ENCODE measurements around the gene MDGA2. TPM values are rescaled to one million over a fixed set of nuclear protein-coding genes. Genes with fewer than 3 reads are reported as not detected.

MDGA2 gene
- total RNA-seq, 2 experiments from 2014 or later: not detected

GRCh38 chr14:47526591-47527244 is 148.7 kb downstream of the MDGA2 start:
- H3K36me3 Mint-ChIP-seq (ENCODE audit: low read depth): no peaks in the 10 kb centered on the region
- no peaks in the 10 kb centered on the region for H3K4me1 Mint-ChIP-seq
- H3K27me3 Mint-ChIP-seq: no peaks in the 10 kb centered on the region
- DNase-seq: no peak
- H3K9me3 Mint-ChIP-seq (ENCODE audit: low read depth): peaks cover 1% of the 10 kb centered on the region
- no peak overlapping the region for H3K27ac Mint-ChIP-seq
- H3K4me3 Mint-ChIP-seq: no peak overlapping the region
- POLR2A ChIA-PET: no interaction called here
- intact Hi-C loops (cut with DNase I, micrococcal nuclease): no loop called here
- ATAC-seq: no peak
- CTCF ChIA-PET: no interaction called here

- ATAC-seq: no peak
- no peak overlapping the region for H3K27ac Mint-ChIP-seq
- CTCF ChIA-PET: interaction anchor here (0.7 kb wide), 1 partner anchor 12 kb away, joined by 3 read pairs; no protein-coding TSS in a partner anchor
- no peaks in the 10 kb centered on the region for H3K27me3 Mint-ChIP-seq
- H3K4me1 Mint-ChIP-seq: no peaks in the 10 kb centered on the region
- no peak overlapping the region for H3K4me3 Mint-ChIP-seq
- no peak for DNase-seq
- intact Hi-C loops (cut with DNase I, micrococcal nuclease): no loop called here
- POLR2A ChIA-PET: no interaction called here
- no peaks in the 10 kb centered on the region for H3K36me3 Mint-ChIP-seq (ENCODE audit: low read depth)
- H3K9me3 Mint-ChIP-seq (ENCODE audit: low read depth): peaks cover 1% of the 10 kb centered on the region
Measured at GRCh38 chr14:47524524-47524923, 150.9 kb downstream of the MDGA2 start.

GRCh38 chr14:47520382-47520781 is 155.0 kb downstream of the MDGA2 start:
- Mint-ChIP-seq H3K4me1 (no peaks in the 10 kb centered on the region), H3K27ac (no peak overlapping the region), H3K4me3 (no peak overlapping the region), H3K27me3 (no peaks in the 10 kb centered on the region), H3K36me3 (ENCODE audit: low read depth) (no peaks in the 10 kb centered on the region), H3K9me3 (ENCODE audit: low read depth) (peaks cover 1% of the 10 kb centered on the region)
- ChIA-PET POLR2A (no interaction called here), CTCF (interaction anchor here (0.7 kb wide), 1 partner anchor 9 kb away, joined by 3 read pairs; no protein-coding TSS in a partner anchor)
- DNase-seq (no peak), ATAC-seq (no peak)
- intact Hi-C loops (cut with DNase I, micrococcal nuclease): no loop called here

GRCh38 chr14:47511829-47512228 is 163.6 kb downstream of the MDGA2 start:
- Mint-ChIP-seq H3K9me3 (ENCODE audit: low read depth) (peaks cover 5% of the 10 kb centered on the region), H3K27ac (no peak overlapping the region), H3K4me3 (no peak overlapping the region), H3K4me1 (no peaks in the 10 kb centered on the region), H3K27me3 (no peaks in the 10 kb centered on the region), H3K36me3 (ENCODE audit: low read depth) (no peaks in the 10 kb centered on the region)
- intact Hi-C loops (cut with DNase I, micrococcal nuclease): no loop called here
- ChIA-PET CTCF (interaction anchor here (0.6 to 0.7 kb wide), 2 partner anchors 8 to 13 kb away, joined by 3 read pairs; no protein-coding TSS in a partner anchor), POLR2A (no interaction called here)
- ATAC-seq (no peak), DNase-seq (no peak)

- CTCF ChIA-PET: no interaction called here
- DNase-seq: no peak
- Mint-ChIP-seq H3K4me1 (no peaks in the 10 kb centered on the region), H3K4me3 (no peak overlapping the region), H3K27ac (no peak overlapping the region), H3K27me3 (no peaks in the 10 kb centered on the region), H3K36me3 (ENCODE audit: low read depth) (no peaks in the 10 kb centered on the region), H3K9me3 (ENCODE audit: low read depth) (peaks cover 5% of the 10 kb centered on the region)
- POLR2A ChIA-PET: no interaction called here
- no peak for ATAC-seq
- intact Hi-C loops (cut with DNase I, micrococcal nuclease): no loop called here
Measured at GRCh38 chr14:47509957-47510356, 165.4 kb downstream of the MDGA2 start.

GRCh38 chr14:47507861-47508260 is 167.5 kb downstream of the MDGA2 start:
- ChIA-PET CTCF (interaction anchor here (0.6 kb wide), 1 partner anchor 1973 kb away, joined by 3 read pairs; no protein-coding TSS in a partner anchor), POLR2A (no interaction called here)
- no peak for DNase-seq
- no peak for ATAC-seq
- intact Hi-C loops (cut with DNase I, micrococcal nuclease): no loop called here
- Mint-ChIP-seq H3K36me3 (ENCODE audit: low read depth) (no peaks in the 10 kb centered on the region), H3K4me1 (no peaks in the 10 kb centered on the region), H3K4me3 (no peak overlapping the region), H3K27me3 (no peaks in the 10 kb centered on the region), H3K27ac (no peak overlapping the region), H3K9me3 (ENCODE audit: low read depth) (peaks cover 5% of the 10 kb centered on the region)

GRCh38 chr14:47500369-47500768 is 175.0 kb downstream of the MDGA2 start:
- ATAC-seq: no peak
- Mint-ChIP-seq H3K4me1 (no peaks in the 10 kb centered on the region), H3K4me3 (no peak overlapping the region), H3K27ac (no peak overlapping the region), H3K27me3 (no peaks in the 10 kb centered on the region), H3K9me3 (ENCODE audit: low read depth) (no peaks in the 10 kb centered on the region), H3K36me3 (ENCODE audit: low read depth) (no peaks in the 10 kb centered on the region)
- no peak for DNase-seq
- intact Hi-C loops (cut with DNase I, micrococcal nuclease): no loop called here
- CTCF ChIA-PET: no interaction called here
- POLR2A ChIA-PET: no interaction called here

GRCh38 chr14:47490766-47491165 is 184.6 kb downstream of the MDGA2 start:
- Mint-ChIP-seq H3K9me3 (ENCODE audit: low read depth) (peaks cover 5% of the 10 kb centered on the region), H3K27me3 (no peaks in the 10 kb centered on the region), H3K4me1 (no peaks in the 10 kb centered on the region), H3K27ac (no peak overlapping the region), H3K4me3 (no peak overlapping the region), H3K36me3 (ENCODE audit: low read depth) (no peaks in the 10 kb centered on the region)
- intact Hi-C loops (cut with DNase I, micrococcal nuclease): no loop called here
- ChIA-PET POLR2A (no interaction called here), CTCF (no interaction called here)
- DNase-seq (no peak), ATAC-seq (no peak)

- H3K36me3 Mint-ChIP-seq (ENCODE audit: low read depth): no peaks in the 10 kb centered on the region
- no peak overlapping the region for H3K4me3 Mint-ChIP-seq
- ATAC-seq (no peak), DNase-seq (no peak)
- no peaks in the 10 kb centered on the region for H3K4me1 Mint-ChIP-seq
- intact Hi-C loops (cut with DNase I, micrococcal nuclease): no loop called here
- ChIA-PET POLR2A (no interaction called here), CTCF (no interaction called here)
- no peak overlapping the region for H3K27ac Mint-ChIP-seq
- peaks cover 5% of the 10 kb centered on the region for H3K9me3 Mint-ChIP-seq (ENCODE audit: low read depth)
- no peaks in the 10 kb centered on the region for H3K27me3 Mint-ChIP-seq
Measured at GRCh38 chr14:47490353-47490752, 185.1 kb downstream of the MDGA2 start.

GRCh38 chr14:47485421-47485820 is 190.0 kb downstream of the MDGA2 start:
- Mint-ChIP-seq H3K9me3 (ENCODE audit: low read depth) (no peaks in the 10 kb centered on the region), H3K36me3 (ENCODE audit: low read depth) (no peaks in the 10 kb centered on the region), H3K27ac (no peak overlapping the region), H3K4me3 (no peak overlapping the region), H3K27me3 (no peaks in the 10 kb centered on the region), H3K4me1 (no peaks in the 10 kb centered on the region)
- ChIA-PET POLR2A (no interaction called here), CTCF (no interaction called here)
- ATAC-seq (no peak), DNase-seq (no peak)
- intact Hi-C loops (cut with DNase I, micrococcal nuclease): no loop called here

GRCh38 chr14:47483449-47483848 is 192.0 kb downstream of the MDGA2 start:
- POLR2A ChIA-PET: no interaction called here
- CTCF ChIA-PET: no interaction called here
- ATAC-seq: no peak
- Mint-ChIP-seq H3K36me3 (ENCODE audit: low read depth) (no peaks in the 10 kb centered on the region), H3K4me3 (no peak overlapping the region), H3K4me1 (no peaks in the 10 kb centered on the region), H3K27ac (no peak overlapping the region), H3K9me3 (ENCODE audit: low read depth) (no peaks in the 10 kb centered on the region), H3K27me3 (no peaks in the 10 kb centered on the region)
- intact Hi-C loops (cut with DNase I, micrococcal nuclease): no loop called here
- no peak for DNase-seq

- Mint-ChIP-seq H3K4me1 (no peaks in the 10 kb centered on the region), H3K36me3 (ENCODE audit: low read depth) (no peaks in the 10 kb centered on the region), H3K27me3 (no peaks in the 10 kb centered on the region), H3K9me3 (ENCODE audit: low read depth) (peaks cover 12% of the 10 kb centered on the region), H3K4me3 (no peak overlapping the region), H3K27ac (no peak overlapping the region)
- ATAC-seq (no peak), DNase-seq (no peak)
- intact Hi-C loops (cut with DNase I, micrococcal nuclease): no loop called here
- ChIA-PET POLR2A (no interaction called here), CTCF (no interaction called here)
Measured at GRCh38 chr14:47471075-47471474, 204.3 kb downstream of the MDGA2 start.

- intact Hi-C loops (cut with DNase I, micrococcal nuclease): no loop called here
- ChIA-PET POLR2A (no interaction called here), CTCF (interaction anchor here (0.9 kb wide), 1 partner anchor 10 kb away, joined by 4 read pairs; no protein-coding TSS in a partner anchor)
- no peak for DNase-seq
- peaks cover 3% of the 10 kb centered on the region for H3K9me3 Mint-ChIP-seq (ENCODE audit: low read depth)
- ATAC-seq: no peak
- no peak overlapping the region for H3K27ac Mint-ChIP-seq
- H3K27me3 Mint-ChIP-seq: no peaks in the 10 kb centered on the region
- H3K4me1 Mint-ChIP-seq: no peaks in the 10 kb centered on the region
- H3K4me3 Mint-ChIP-seq: no peak overlapping the region
- H3K36me3 Mint-ChIP-seq (ENCODE audit: low read depth): no peaks in the 10 kb centered on the region
Measured at GRCh38 chr14:47466916-47467315, 208.5 kb downstream of the MDGA2 start.
